GM12872 (cell line): Measurements from ENCODE around the gene CHRNA1.

Source experiments
- CTCF ChIP-seq: IDR thresholded peaks from 3 replicates; pipeline ENCODE4 v1.5.1; 2011; ENCODE audit warnings: low read depth, mild to moderate bottlenecking, low read length, moderate library complexity; ENCODE audit not compliant: insufficient read depth

CHRNA1 gene

DNA sequence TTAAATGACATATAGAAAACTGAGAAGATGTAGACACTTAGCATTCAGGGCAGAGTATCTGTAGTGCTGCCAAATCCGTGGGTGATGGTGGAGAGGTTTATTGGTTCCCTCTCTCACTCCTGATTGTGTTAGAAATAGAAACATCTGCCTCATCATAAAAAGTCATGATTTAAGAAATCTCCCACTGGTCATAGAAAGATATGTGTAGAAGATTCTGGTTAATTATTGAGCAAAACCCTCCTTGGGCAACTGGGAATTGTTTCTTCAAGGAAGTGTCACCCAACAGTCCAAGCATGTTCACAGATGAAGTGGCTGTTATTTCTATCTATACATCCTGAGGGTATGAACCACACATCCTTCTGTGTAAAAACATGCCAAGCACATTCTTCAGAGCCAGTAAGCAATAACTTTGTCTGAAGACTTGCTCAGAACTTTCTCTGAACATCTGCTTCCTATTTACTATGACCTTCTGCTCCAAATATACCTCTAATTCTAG is 33.6 kb upstream of the CHRNA1 start:
- no peak for TF ChIP-seq CTCF

GRCh38 chr2:174796319-174796771 is 32.1 kb upstream of the CHRNA1 start:
- TF ChIP-seq CTCF, result no peak

DNA sequence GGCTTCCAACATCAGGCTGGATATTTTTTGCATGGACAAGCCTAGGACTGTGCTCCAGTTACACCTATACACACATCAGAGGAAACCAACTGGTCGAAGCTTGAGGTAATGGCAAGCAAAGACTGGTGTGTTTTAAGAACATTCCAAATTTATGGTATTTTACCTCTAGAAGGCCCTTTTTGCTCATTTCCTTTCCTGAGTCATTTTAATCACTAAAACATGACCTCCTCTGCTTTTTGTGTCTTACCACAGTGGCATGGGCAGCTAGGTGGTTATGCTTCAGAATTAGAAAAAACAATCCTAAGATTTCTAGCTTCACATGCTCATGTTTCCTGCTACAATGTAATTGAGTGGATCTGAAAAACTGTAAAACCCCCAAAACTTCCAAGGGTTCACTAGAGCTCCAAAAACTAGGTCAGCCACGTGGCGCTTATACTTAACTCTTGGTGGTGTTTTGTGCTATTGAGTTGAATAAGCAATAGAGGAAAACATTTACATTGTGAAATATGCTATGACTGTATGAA is 30.6 kb upstream of the CHRNA1 start:
- TF ChIP-seq CTCF, result no peak

GRCh38 chr2:174792309-174793025 is 28.2 kb upstream of the CHRNA1 start:
- no peak for TF ChIP-seq CTCF

- TF ChIP-seq CTCF, result no peak
Observed at GRCh38 chr2:174791746-174792280, 27.5 kb upstream of the CHRNA1 start.

- no peak for TF ChIP-seq CTCF
Observed at GRCh38 chr2:174791020-174791419, 26.7 kb upstream of the CHRNA1 start.

GRCh38 chr2:174789001-174789400 is 24.7 kb upstream of the CHRNA1 start:
- no peak for TF ChIP-seq CTCF
